H9 (cell line): ENCODE results near the gene ACYP2. TPM values are rescaled to one million over a fixed set of nuclear protein-coding genes. Genes with fewer than 3 reads are reported as not detected.
A peak's percentile ranks its signal among the peaks of the same experiment; 100 is the strongest.

ENCODE experiments used
- DNase-seq: peaks from one replicate; pipeline ENCODE4 v3.0.0-alpha.2; 2017
- H2AFZ ChIP-seq: one replicate; pipeline ENCODE4 v1.6.1; 2013; ENCODE audit warnings: mild to moderate bottlenecking, low read length, control low read depth, moderate library complexity
- H2AK5ac ChIP-seq: 2 replicates; pipeline ENCODE4 v1.6.1; 2013; ENCODE audit warnings: low read length, control low read depth, mixed read lengths; ENCODE audit not compliant: insufficient read length
- H2BK120ac ChIP-seq: one replicate; pipeline ENCODE4 v1.6.1; 2013; ENCODE audit warnings: low read depth, mild to moderate bottlenecking, low read length, control low read depth, inconsistent platforms; ENCODE audit not compliant: poor library complexity, severe bottlenecking
- H2BK12ac ChIP-seq: 2 replicates; pipeline ENCODE4 v1.6.1; 2013; ENCODE audit warnings: low read length, control low read depth, mixed read lengths, low read depth; ENCODE audit not compliant: insufficient read length
- H2BK15ac ChIP-seq: 2 replicates; pipeline ENCODE4 v1.6.1; 2013; ENCODE audit warnings: low read depth, low read length, control low read depth
- H2BK20ac ChIP-seq: one replicate; pipeline ENCODE4 v1.6.1; 2013; ENCODE audit warnings: low read depth, mild to moderate bottlenecking, low read length, control low read depth, inconsistent platforms; ENCODE audit not compliant: poor library complexity, severe bottlenecking
- H2BK5ac ChIP-seq: 2 replicates; pipeline ENCODE4 v1.6.1; 2013; ENCODE audit warnings: low read length, control low read depth, mixed read lengths; ENCODE audit not compliant: insufficient read length
- H3K14ac ChIP-seq: 2 replicates; pipeline ENCODE4 v1.6.1; 2013; ENCODE audit warnings: low read length, control low read depth; ENCODE audit not compliant: insufficient read depth
- H3K18ac ChIP-seq: 2 replicates; pipeline ENCODE4 v1.6.1; 2013; ENCODE audit warnings: low read depth, mild to moderate bottlenecking, mixed read lengths, low read length, control low read depth; ENCODE audit not compliant: insufficient read length
- H3K23ac ChIP-seq: 2 replicates; pipeline ENCODE4 v1.6.1; 2013; ENCODE audit warnings: low read length, control low read depth, mixed read lengths, low read depth; ENCODE audit not compliant: insufficient read length
- H3K23me2 ChIP-seq: 2 replicates; pipeline ENCODE4 v1.6.1; 2013; ENCODE audit warnings: low read depth, mild to moderate bottlenecking, mixed read lengths, low read length, control low read depth; ENCODE audit not compliant: insufficient read length, poor library complexity, severe bottlenecking
- H3K27ac ChIP-seq: 2 replicates; pipeline ENCODE4 v1.5.1; 2013; ENCODE audit warnings: low read length, control low read depth, mixed read lengths, low read depth; ENCODE audit not compliant: insufficient read length
- H3K27me3 ChIP-seq: 2 replicates; pipeline ENCODE4 v1.6.1; 2013; ENCODE audit warnings: low read length, control low read depth, inconsistent platforms; ENCODE audit not compliant: insufficient read depth
- H3K4ac ChIP-seq: 2 replicates; pipeline ENCODE4 v1.6.1; 2013; ENCODE audit warnings: low read depth, mild to moderate bottlenecking, control low read depth, inconsistent platforms, low read length, moderate library complexity
- H3K4me1 ChIP-seq: 2 replicates; pipeline ENCODE4 v1.6.1; 2013; ENCODE audit warnings: low read length, control low read depth, inconsistent platforms; ENCODE audit not compliant: insufficient read depth
- H3K4me2 ChIP-seq: 2 replicates; pipeline ENCODE4 v1.6.1; 2013; ENCODE audit warnings: low read length, control low read depth, mixed read lengths; ENCODE audit not compliant: insufficient read length, insufficient read depth
- H3K56ac ChIP-seq: 2 replicates; pipeline ENCODE4 v1.6.1; 2013; ENCODE audit warnings: low read depth, mild to moderate bottlenecking, mixed read lengths, low read length, control low read depth; ENCODE audit not compliant: insufficient read length
- H3K79me1 ChIP-seq: 2 replicates; pipeline ENCODE4 v1.6.1; 2013; ENCODE audit warnings: low read depth, mild to moderate bottlenecking, moderate library complexity, low read length, control low read depth, inconsistent platforms; ENCODE audit not compliant: insufficient read depth, poor library complexity, severe bottlenecking
- H3K79me2 ChIP-seq: 2 replicates; pipeline ENCODE4 v1.6.1; 2013; ENCODE audit warnings: low read length, control low read depth, inconsistent platforms; ENCODE audit not compliant: insufficient read depth
- H3K9ac ChIP-seq: 2 replicates; pipeline ENCODE4 v1.6.1; 2013; ENCODE audit warnings: low read length, control low read depth, mixed read lengths; ENCODE audit not compliant: insufficient read length; ENCODE audit errors: extremely low read depth
- H3K9me3 ChIP-seq: one replicate; pipeline ENCODE4 v1.6.1; 2013; ENCODE audit warnings: low read depth, low read length, inconsistent platforms; ENCODE audit not compliant: control insufficient read depth
- H3T11ph ChIP-seq: one replicate; pipeline ENCODE4 v1.6.1; 2013; ENCODE audit warnings: mild to moderate bottlenecking, low read length, control low read depth, inconsistent platforms
- H4K20me1 ChIP-seq: one replicate; pipeline ENCODE4 v1.6.1; 2013; ENCODE audit not compliant: control insufficient read depth, insufficient read length, insufficient read depth
- H4K5ac ChIP-seq: 2 replicates; pipeline ENCODE4 v1.6.1; 2013; ENCODE audit warnings: low read depth, mild to moderate bottlenecking, mixed read lengths, low read length, control low read depth; ENCODE audit not compliant: insufficient read length
- H4K8ac ChIP-seq: replicated peaks from 2 replicates; pipeline ENCODE4 v1.6.1; 2013; ENCODE audit warnings: low read length, control low read depth, mixed read lengths, low read depth; ENCODE audit not compliant: insufficient read length
- H4K91ac ChIP-seq: 2 replicates; pipeline ENCODE4 v1.6.1; 2013; ENCODE audit warnings: low read depth, mild to moderate bottlenecking, moderate library complexity, mixed read lengths, low read length, control low read depth; ENCODE audit not compliant: insufficient read length
- H3K27ac Mint-ChIP-seq, 3 experiments: 2 replicates in 2 of 3; 3 replicates in 1 of 3; pipeline ENCODE4 v1.8.0; 2020 to 2021; ENCODE audit warnings: mixed read lengths in 3 of 3, mild to moderate bottlenecking in 1 of 3, moderate library complexity in 1 of 3
- H3K27me3 Mint-ChIP-seq: 2 replicates; pipeline ENCODE4 v1.8.0; 2021; ENCODE audit warnings: low read depth, mild to moderate bottlenecking, moderate library complexity, mixed read lengths
- H3K36me3 Mint-ChIP-seq, 3 experiments: 2 replicates in 2 of 3; 3 replicates in 1 of 3; pipeline ENCODE4 v1.8.0; 2020 to 2021; ENCODE audit warnings: low read depth in 3 of 3, mixed read lengths in 3 of 3; ENCODE audit not compliant: insufficient read depth in 1 of 3
- H3K4me1 Mint-ChIP-seq, 2 experiments: 2 replicates each; pipeline ENCODE4 v1.8.0; 2020; ENCODE audit warnings: mixed read lengths in 2 of 2
- H3K4me3 Mint-ChIP-seq, 2 experiments: 2 replicates in 1 of 2; 3 replicates in 1 of 2; pipeline ENCODE4 v1.8.0; 2020 to 2021; ENCODE audit warnings: mild to moderate bottlenecking in 2 of 2, mixed read lengths in 2 of 2, moderate library complexity in 1 of 2
- H3K9me3 Mint-ChIP-seq, 2 experiments: 2 replicates in 1 of 2; 3 replicates in 1 of 2; pipeline ENCODE4 v1.8.0; 2020; ENCODE audit warnings: mild to moderate bottlenecking in 2 of 2, mixed read lengths in 2 of 2, moderate library complexity in 1 of 2
- WGBS: extraction: QIAGEN DNeasy Blood & Tissue Kit; methylation state at CpG from one replicate; pipeline ENCODE4 v1.1.7; 2013; ENCODE audit warnings: missing lambda C conversion rate, low lambda C conversion rate, mixed read lengths; ENCODE audit not compliant: insufficient read length; ENCODE audit errors: extremely low coverage; 5-methylcytosine and 5-hydroxymethylcytosine counted together
- total RNA-seq: library from RNA; stranded (reverse); gene quantifications from 2 replicates; pipeline ENCODE4 v1.2.1, GENCODE V29; 2021
- TF ChIP-seq, protein P1 (sequence below): fragments of 200-600 bp; sonication (generic); conservative IDR thresholded peaks from 3 replicates; pipeline ENCODE4 v1.8.0; 2021; ENCODE audit warnings: antibody characterized with exemption, mild to moderate bottlenecking

ACYP2 gene
- total RNA-seq, 1 experiment from 2014 or later: 3.2 TPM

DNA sequence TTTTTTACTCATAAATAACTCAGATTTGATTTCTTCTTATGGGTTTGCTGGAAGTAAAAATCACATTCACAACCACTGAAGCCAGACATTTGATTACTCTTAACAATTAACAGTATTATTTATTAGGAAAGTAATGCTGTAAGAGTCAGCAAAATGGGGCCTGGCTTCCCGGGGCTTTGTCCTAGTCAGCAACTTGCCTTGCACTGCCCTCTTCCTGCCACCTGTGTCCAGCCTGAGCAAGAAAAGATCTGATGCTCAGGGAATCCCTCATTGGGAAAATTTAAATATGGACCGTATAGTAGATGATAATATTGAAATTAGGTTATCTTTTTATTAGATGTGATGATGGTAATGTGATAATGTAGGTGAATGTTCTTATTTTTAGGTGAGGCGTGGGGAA is 30.8 kb upstream of the ACYP2 start:
- no peaks in the 10 kb centered on the region for H3K9me3 ChIP-seq

More for the DNA sequence above, 30.8 kb upstream of the ACYP2 start:
- Histone ChIP-seq H3K56ac (no peak overlapping the region), H4K5ac (no peak overlapping the region), H3K9ac (no peak overlapping the region), H3K27me3 (no peaks in the 10 kb centered on the region), H3K23ac (no peak overlapping the region), H3T11ph (no peak overlapping the region), H4K20me1 (no peaks in the 10 kb centered on the region), H3K4ac (no peak overlapping the region), H2AK5ac (no peak overlapping the region), H2BK120ac (no peak overlapping the region), H3K27ac (no peak overlapping the region), H3K18ac (no peak overlapping the region), H4K91ac (no peak overlapping the region), H2BK15ac (no peak overlapping the region), H3K4me2 (no peak overlapping the region), H3K14ac (no peak overlapping the region), H3K79me2 (no peaks in the 10 kb centered on the region), H3K4me1 (no peaks in the 10 kb centered on the region), H2AFZ (no peak overlapping the region), H3K79me1 (no peaks in the 10 kb centered on the region), H4K8ac (no peak overlapping the region), H2BK5ac (no peak overlapping the region), H3K23me2 (no peaks in the 10 kb centered on the region), H2BK12ac (no peak overlapping the region), H2BK20ac (no peak overlapping the region)
- peaks cover 0 to 11% of the 10 kb centered on the region in 2 experiments; a peak in 3 of 4 replicates for H3K4me1 Mint-ChIP-seq
- no peak for DNase-seq
- TF ChIP-seq, protein P1, sequence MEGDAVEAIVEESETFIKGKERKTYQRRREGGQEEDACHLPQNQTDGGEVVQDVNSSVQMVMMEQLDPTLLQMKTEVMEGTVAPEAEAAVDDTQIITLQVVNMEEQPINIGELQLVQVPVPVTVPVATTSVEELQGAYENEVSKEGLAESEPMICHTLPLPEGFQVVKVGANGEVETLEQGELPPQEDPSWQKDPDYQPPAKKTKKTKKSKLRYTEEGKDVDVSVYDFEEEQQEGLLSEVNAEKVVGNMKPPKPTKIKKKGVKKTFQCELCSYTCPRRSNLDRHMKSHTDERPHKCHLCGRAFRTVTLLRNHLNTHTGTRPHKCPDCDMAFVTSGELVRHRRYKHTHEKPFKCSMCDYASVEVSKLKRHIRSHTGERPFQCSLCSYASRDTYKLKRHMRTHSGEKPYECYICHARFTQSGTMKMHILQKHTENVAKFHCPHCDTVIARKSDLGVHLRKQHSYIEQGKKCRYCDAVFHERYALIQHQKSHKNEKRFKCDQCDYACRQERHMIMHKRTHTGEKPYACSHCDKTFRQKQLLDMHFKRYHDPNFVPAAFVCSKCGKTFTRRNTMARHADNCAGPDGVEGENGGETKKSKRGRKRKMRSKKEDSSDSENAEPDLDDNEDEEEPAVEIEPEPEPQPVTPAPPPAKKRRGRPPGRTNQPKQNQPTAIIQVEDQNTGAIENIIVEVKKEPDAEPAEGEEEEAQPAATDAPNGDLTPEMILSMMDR: peak; percentile 38; the same call in 2 of the 3 replicates
- H3K4me3 Mint-ChIP-seq: no peak overlapping the region
- H3K27me3 Mint-ChIP-seq: no peaks in the 10 kb centered on the region
- H3K36me3 Mint-ChIP-seq: no peaks in the 10 kb centered on the region
- no peaks in the 10 kb centered on the region for H3K9me3 Mint-ChIP-seq
- 100% methylated on average over 1 of the region's 3 CpGs for WGBS
- H3K27ac Mint-ChIP-seq: no peak overlapping the region
